Smooth muscle cell (in vitro differentiated cells): ENCODE results near the gene C2CD3. TPM values are rescaled to one million over a fixed set of nuclear protein-coding genes. Genes with fewer than 3 reads are reported as not detected.

Source experiments
- DNase-seq: peaks from one replicate; lab custom pipeline; 2025; ENCODE audit not compliant: unreplicated experiment; lab: John Stamatoyannopoulos, UW
- H2AFZ ChIP-seq: fragments of 200-600 bp; sonication (generic); 2 replicates; pipeline ENCODE4 v1.6.0; 2016; ENCODE audit warnings: antibody characterized with exemption, low read depth, mild to moderate bottlenecking
- H3F3A ChIP-seq: fragments of 200-600 bp; sonication (generic); 2 replicates; pipeline ENCODE4 v1.6.0; 2017; ENCODE audit warnings: antibody characterized with exemption, low read depth
- H3K27ac ChIP-seq: fragments of 200-600 bp; sonication (generic); 2 replicates; pipeline ENCODE4 v1.5.1; 2016; ENCODE audit warnings: low read depth, mild to moderate bottlenecking
- H3K27me3 ChIP-seq: fragments of 200-600 bp; sonication (generic); 2 replicates; pipeline ENCODE4 v1.6.1; 2016; ENCODE audit warnings: low read depth, mild to moderate bottlenecking
- H3K36me3 ChIP-seq: fragments of 200-600 bp; sonication (generic); 2 replicates; pipeline ENCODE4 v1.5.1; 2016; ENCODE audit warnings: low read depth
- H3K4me1 ChIP-seq: fragments of 200-600 bp; sonication (generic); 2 replicates; pipeline ENCODE4 v1.5.1; 2016; ENCODE audit warnings: low read depth
- H3K4me2 ChIP-seq: fragments of 200-600 bp; sonication (generic); 2 replicates; pipeline ENCODE4 v1.6.0; 2016; ENCODE audit warnings: mild to moderate bottlenecking
- H3K4me3 ChIP-seq: fragments of 200-600 bp; sonication (generic); 2 replicates; pipeline ENCODE4 v1.5.1; 2016; ENCODE audit warnings: mild to moderate bottlenecking
- H3K79me2 ChIP-seq: fragments of 200-600 bp; sonication (generic); 2 replicates; pipeline ENCODE4 v1.6.0; 2016; ENCODE audit warnings: low read depth, mild to moderate bottlenecking
- H3K9ac ChIP-seq: fragments of 200-600 bp; sonication (generic); 2 replicates; pipeline ENCODE4 v1.6.0; 2016; ENCODE audit warnings: low read depth
- H3K9me3 ChIP-seq: fragments of 200-600 bp; sonication (generic); replicated peaks from 2 replicates; pipeline ENCODE4 v1.5.1; 2016; ENCODE audit warnings: low read depth
- H4K20me1 ChIP-seq: fragments of 200-600 bp; sonication (generic); 2 replicates; pipeline ENCODE4 v1.6.0; 2016; ENCODE audit warnings: low read depth
- CTCF ChIP-seq: fragments of 200-600 bp; sonication (generic); IDR thresholded peaks from 2 replicates; pipeline ENCODE4 v1.5.1; 2017; ENCODE audit warnings: borderline replicate concordance, mild to moderate bottlenecking, antibody characterized with exemption; ENCODE audit not compliant: insufficient read depth, poor library complexity, severe bottlenecking
- WGBS: methylation state at CpG from one replicate; pipeline ENCODE4 v1.1.7; 2016; ENCODE audit warnings: low lambda C conversion rate; 5-methylcytosine and 5-hydroxymethylcytosine counted together
- polyA plus RNA-seq: library from polyadenylated mRNA; unstranded; fragments of >200 nt; fragmentation: Nextera tagmentation; extraction: Ambion mirVana; gene quantifications from 2 replicates; pipeline ENCODE4 v1.2.1, GENCODE V29; 2016
- total RNA-seq: library from RNA; depleted of rRNA; stranded (reverse); fragments of >200 nt; gene quantifications from 2 replicates; pipeline ENCODE4 v1.2.3, GENCODE V29; 2014

C2CD3 gene
- total and polyA plus RNA-seq, 2 experiments from 2014 or later: 4.9 to 24.1 TPM

GRCh38 chr11:74014880-74015279 lies 155.9 kb downstream of the C2CD3 start:
- no peaks in the 10 kb centered on the region for H4K20me1 ChIP-seq
- 95% methylated on average over 2 of the region's 2 CpGs for WGBS

GRCh38 chr11:74013141-74013540 lies 157.7 kb downstream of the C2CD3 start:
- Histone ChIP-seq H3K27ac (no peak overlapping the region), H3K9ac (no peak overlapping the region), H3K36me3 (no peaks in the 10 kb centered on the region), H3K4me1 (no peaks in the 10 kb centered on the region), H2AFZ (no peak overlapping the region), H3F3A (no peaks in the 10 kb centered on the region), H4K20me1 (no peaks in the 10 kb centered on the region), H3K4me3 (no peak overlapping the region), H3K9me3 (no peaks in the 10 kb centered on the region), H3K4me2 (no peak overlapping the region), H3K27me3 (no peaks in the 10 kb centered on the region), H3K79me2 (no peaks in the 10 kb centered on the region)
- WGBS: 98% methylated on average over 8 of the region's 8 CpGs
- TF ChIP-seq CTCF: no peak
- no peak for DNase-seq

More at GRCh38 chr11:74014880-74015279, 155.9 kb downstream of the C2CD3 start:
- DNase-seq: no peak
- no peak for TF ChIP-seq CTCF
- no peak overlapping the region for H3K27ac ChIP-seq
- H3K4me1 ChIP-seq: peaks cover 7% of the 10 kb centered on the region
- no peaks in the 10 kb centered on the region for H3K79me2 ChIP-seq
- no peak overlapping the region for H3K4me3 ChIP-seq
- no peaks in the 10 kb centered on the region for H3K9me3 ChIP-seq
- no peaks in the 10 kb centered on the region for H3K27me3 ChIP-seq
- H3K36me3 ChIP-seq: no peaks in the 10 kb centered on the region
- H3K4me2 ChIP-seq: no peak overlapping the region
- H3K9ac ChIP-seq: no peak overlapping the region
- H2AFZ ChIP-seq: no peak overlapping the region
- peaks cover 8% of the 10 kb centered on the region for H3F3A ChIP-seq

- H3K4me2 ChIP-seq: peak overlapping the region; percentile 39
- 96% methylated on average over 14 of the region's 14 CpGs for WGBS
- H3K27ac ChIP-seq: peak overlapping the region; percentile 11
- no peak overlapping the region for H3K4me3 ChIP-seq
- DNase-seq: no peak
- no peaks in the 10 kb centered on the region for H3K9me3 ChIP-seq
- H3K4me1 ChIP-seq: no peaks in the 10 kb centered on the region
- no peak overlapping the region for H3K9ac ChIP-seq
- no peak for TF ChIP-seq CTCF
- no peaks in the 10 kb centered on the region for H4K20me1 ChIP-seq
- H2AFZ ChIP-seq: no peak overlapping the region
- no peaks in the 10 kb centered on the region for H3K79me2 ChIP-seq
- H3F3A ChIP-seq: no peaks in the 10 kb centered on the region
- no peaks in the 10 kb centered on the region for H3K27me3 ChIP-seq
- H3K36me3 ChIP-seq: no peaks in the 10 kb centered on the region
Observed at GRCh38 chr11:74012074-74012809, 158.6 kb downstream of the C2CD3 start.
